NCI-H1694 treated with DMSO at 0.1 percent for 48 hours (cell line): ENCODE measurements around the gene ASXL2.
"Not testable (repeated sequence)": the region's sequence is repeated elsewhere in the genome, so short reads cannot be mapped to it uniquely, and the experiment has no call there.

Experiments
- DNase-seq: peaks from one replicate; lab custom pipeline; 2025; lab: John Stamatoyannopoulos, UW

Gene ASXL2

GRCh38 chr2:25735835-25736234 is 142.5 kb downstream of the ASXL2 start:
- DNase-seq, result no peak

DNA sequence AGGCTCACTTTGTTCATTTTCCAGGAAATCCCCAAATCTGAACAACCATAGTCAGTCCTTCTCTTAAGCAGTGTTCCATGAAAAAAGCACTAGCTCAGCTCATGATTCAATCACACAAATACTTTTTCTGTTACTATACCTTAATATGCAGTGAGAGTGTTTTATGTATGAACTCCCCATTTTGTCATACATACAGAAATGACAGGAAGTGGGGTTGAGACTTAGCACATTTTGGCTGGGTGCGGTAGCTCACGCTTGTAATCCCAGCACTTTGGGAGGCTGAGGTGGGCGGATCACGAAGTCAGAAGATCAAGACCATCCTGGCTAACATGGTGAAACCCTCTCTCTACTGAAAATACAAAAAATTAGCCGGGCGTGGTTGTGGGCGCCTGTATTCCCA is 149.7 kb downstream of the ASXL2 start:
- DNase-seq, result no peak

GRCh38 chr2:25726522-25726921 is 151.8 kb downstream of the ASXL2 start:
- no peak for DNase-seq

GRCh38 chr2:25725877-25726276 is 152.4 kb downstream of the ASXL2 start:
- DNase-seq, result no peak

DNA sequence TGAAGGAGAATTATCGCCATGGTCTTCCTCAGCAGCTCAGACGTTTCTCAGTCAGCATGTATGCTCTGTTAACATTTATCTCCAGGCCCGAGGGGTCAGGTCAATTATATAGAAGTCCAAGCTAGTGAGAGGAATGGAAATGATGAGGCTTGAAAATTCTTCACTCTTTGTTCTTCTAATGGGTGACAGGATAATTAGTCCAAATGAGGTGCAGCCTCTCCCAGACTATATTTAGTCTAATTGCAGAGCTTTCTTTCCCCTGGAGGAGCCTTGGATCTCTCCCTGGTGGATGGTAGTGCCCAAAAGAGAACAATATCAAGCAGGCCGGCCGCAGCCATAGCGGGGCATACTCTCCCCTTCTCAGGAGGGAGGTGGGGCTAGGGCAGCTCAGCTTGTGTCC is 153.5 kb downstream of the ASXL2 start:
- DNase-seq, result no peak

DNA sequence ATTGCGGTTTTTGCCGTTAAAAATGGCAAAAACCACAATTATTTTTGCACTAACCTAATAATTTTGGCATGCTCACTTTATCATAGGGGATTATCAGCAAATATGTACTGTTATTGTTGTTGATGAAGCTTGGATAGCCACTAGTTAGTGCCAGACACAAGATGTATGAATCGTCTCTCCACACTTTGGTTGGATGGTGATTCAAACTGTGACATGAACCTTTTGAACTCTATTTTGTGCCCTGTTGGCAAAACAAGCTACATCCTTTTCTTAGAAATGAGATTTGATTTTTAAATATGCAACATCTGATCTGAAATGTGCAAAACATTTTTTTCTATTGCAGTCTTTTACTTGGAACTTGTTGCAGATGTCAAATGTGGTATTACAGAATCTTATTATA is 156.1 kb downstream of the ASXL2 start:
- DNase-seq, result no peak

DNA sequence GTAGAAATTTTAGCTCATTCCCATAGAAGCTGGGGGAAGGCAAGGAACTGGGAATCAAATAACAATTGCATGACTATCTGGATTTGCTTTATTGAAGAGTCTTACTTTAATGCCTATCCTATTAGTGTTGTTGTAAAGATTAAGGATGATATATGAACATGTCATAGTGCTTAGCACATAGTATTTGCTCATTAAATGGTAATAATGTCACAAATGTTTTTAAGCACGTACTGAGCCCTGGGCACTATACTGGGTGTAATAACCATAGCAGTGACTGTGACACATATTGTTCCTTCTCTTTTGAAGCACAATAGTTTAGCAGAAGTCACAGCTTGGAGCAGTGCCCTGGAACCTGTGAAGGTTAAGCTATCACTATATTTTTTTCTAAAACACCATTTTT is 157.7 kb downstream of the ASXL2 start:
- no peak for DNase-seq

DNA sequence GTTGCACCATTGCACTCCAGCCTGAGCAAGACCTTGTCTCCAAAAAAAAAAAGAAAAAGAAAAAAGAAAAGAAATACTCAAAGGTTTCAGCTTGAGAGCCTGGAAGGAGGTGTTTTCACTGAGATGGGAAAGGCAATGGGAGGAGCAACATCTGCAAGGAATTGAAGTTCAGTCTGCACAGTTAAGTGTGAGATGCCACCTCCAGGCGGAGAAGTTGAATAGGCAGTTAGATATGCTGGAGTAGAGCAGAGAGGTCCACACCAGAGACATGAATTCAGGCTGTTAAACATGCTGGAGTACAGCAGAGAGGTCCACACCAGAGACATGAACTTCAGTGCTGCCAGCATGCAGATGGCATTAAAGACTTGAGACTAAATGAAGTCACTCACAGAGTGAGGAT is 163.5 kb downstream of the ASXL2 start:
- DNase-seq, result no peak

- DNase-seq, result no peak
These were observed 165.8 kb downstream of the ASXL2 start for GRCh38 chr2:25712455-25712854.

DNA sequence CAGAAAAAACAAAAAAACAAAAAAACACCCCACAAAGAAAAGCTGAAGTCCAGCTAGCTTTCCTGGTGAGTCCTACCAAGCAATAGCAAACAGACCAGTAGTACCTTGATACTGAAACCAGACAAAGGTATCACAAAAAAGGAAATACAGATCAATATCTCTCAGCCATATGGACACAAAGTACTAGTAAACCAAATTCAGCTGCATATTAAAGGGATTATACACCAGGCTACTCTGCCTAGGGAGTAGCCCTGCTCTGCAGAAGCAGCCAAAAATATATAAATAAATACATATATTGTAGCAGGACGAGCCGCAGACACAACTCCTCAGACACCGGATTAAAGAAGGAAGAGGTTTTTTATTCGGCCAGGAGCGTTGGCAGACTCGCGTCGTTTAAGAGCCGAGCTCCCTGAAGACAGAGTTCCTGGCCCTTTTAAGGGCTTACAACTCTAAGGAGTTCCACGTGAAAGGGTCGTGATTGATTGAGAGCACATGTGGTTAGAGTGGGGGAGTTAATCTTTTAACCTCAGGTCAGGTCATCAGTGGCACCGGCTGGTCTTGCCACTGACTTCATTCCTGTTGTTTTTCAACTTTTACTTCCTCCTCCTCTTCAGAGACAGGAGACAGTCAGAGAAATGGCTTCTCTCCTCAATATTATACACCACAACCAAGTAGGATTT is 166.5 kb downstream of the ASXL2 start:
- DNase-seq, result no peak

GRCh38 chr2:25710750-25711149 is 167.5 kb downstream of the ASXL2 start:
- no peak for DNase-seq

DNA sequence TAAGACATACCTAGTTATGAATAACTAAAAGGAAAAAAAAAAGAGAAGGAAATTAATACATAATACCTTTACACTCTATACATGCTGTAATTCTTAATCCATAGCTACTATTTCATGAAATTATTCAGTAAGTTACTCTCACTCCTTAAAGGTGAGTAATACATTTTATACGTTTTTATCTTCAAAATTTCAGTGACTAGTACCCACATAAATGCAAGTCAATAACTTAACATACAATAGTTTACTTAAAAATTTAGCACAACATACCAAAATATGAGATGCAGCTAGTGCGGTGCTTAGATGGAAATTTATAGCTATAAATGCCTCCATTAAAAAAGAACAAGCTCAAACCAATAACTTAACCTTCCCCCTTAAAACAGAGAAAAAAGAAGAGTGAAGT is 168.9 kb downstream of the ASXL2 start:
- no peak for DNase-seq

- no peak for DNase-seq
These were observed 170.2 kb downstream of the ASXL2 start for GRCh38 chr2:25707927-25708590.

GRCh38 chr2:25705575-25705974 is 172.7 kb downstream of the ASXL2 start:
- DNase-seq, result not testable (repeated sequence)

GRCh38 chr2:25701801-25702200 is 176.5 kb downstream of the ASXL2 start:
- DNase-seq, result no peak

- peak; percentile 68 for DNase-seq
These were observed 178.0 kb downstream of the ASXL2 start for GRCh38 chr2:25700221-25700660.

DNA sequence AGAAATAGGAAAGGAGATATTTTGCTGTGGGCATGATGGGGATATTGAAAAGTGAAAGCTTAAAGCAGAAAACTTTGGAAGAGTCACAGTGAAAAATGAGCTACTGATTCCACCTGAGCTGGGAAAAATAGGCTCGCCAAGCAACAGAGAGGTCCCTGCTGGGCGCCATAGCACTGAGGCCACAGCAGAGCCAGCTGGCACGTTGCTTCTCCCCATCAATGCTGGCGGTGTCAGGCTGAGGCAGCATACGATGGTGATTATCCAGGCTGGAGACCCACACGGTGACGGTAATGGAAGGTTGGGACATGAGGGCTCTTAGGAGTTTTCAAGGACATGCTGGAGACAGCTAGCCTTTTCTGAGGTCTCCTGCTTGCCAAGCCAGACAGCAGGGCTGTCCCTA is 179.1 kb downstream of the ASXL2 start:
- no peak for DNase-seq

- no peak for DNase-seq
These were observed 179.5 kb downstream of the ASXL2 start for GRCh38 chr2:25698752-25699151.

GRCh38 chr2:25697559-25698341 is 180.5 kb downstream of the ASXL2 start:
- no peak for DNase-seq

DNA sequence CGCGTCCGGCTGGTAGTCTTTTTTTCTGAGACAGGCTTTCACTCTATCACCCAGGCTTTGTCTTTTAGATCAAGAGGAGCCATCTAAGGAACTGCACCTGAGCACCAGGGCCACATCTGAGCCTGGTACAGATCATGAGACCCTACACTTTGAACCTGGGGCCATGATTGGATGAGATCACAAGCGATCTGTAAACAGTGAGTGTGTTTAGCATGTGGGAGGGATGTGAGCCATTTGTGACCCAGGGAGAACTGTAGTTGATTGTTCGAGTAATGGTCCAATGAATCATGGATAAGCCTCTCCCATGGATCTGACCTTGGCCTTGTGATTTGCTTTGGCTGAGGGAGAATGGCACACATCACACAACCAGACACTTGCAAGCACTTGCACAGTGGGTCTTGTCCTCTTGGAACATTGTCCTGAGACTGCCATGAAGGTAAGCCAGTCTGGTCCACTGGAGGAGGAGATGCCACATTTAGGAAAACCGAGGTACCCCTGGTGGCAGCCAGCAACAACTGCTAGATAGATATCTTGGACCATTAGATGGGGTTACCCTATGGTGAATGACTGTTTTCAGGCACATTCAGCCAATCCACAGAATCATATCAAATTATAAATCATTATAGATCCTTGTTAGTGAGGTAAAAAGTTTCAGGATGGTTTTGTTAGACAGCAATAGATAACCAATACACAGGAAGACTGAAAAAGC is 185.4 kb downstream of the ASXL2 start:
- no peak for DNase-seq

DNA sequence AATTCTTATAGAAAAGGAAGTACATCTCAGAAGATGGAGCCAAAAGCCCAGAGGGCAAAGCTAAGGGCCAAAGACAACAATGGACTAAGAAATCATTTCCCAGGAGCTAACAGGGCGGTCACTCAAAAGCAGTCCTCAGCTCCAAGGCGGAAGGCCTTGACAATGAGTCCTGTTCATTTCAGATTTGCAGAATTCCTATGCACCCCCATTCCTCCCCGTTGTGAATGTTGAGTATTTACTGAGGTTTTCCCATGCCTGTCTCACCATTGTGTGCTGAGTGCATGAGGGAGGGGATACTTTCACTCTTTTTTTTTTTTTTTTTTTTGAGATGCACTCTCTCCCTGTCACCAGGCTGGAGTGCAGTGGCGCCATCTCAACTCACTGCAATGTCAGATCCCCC is 186.1 kb downstream of the ASXL2 start:
- no peak for DNase-seq

GRCh38 chr2:25690058-25690457 is 188.2 kb downstream of the ASXL2 start:
- no peak for DNase-seq
